ENCODE data around the gene FBL.
"Not testable (repeated sequence)": the region's sequence is repeated elsewhere in the genome, so short reads cannot be mapped to it uniquely, and the experiment has no call there.

Gene FBL

DNA sequence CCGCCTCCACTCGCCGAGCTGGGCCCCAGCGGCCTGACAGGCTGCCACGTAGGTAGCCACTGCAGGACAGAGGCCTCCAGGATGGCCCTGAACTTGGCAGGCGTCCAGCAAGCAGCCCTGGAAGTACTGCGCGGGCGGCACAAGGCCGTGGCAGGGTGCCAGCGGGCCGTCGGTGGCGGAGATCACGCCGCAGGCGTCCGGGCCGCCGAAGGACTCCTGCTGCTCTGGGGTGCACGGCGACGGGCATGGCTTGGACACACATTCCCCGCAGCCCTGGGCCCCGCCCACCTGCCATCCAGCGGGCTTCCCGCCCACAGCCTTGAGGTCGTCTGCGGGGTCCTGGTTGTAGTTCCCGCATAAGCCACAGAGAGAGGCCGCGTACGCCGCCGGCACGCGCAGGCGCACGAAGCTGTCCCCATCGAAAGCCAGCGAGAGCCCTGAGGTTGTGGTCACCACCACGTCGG, 29.3 kb upstream of the FBL start:
- DNase-seq: not testable (repeated sequence)

DNA sequence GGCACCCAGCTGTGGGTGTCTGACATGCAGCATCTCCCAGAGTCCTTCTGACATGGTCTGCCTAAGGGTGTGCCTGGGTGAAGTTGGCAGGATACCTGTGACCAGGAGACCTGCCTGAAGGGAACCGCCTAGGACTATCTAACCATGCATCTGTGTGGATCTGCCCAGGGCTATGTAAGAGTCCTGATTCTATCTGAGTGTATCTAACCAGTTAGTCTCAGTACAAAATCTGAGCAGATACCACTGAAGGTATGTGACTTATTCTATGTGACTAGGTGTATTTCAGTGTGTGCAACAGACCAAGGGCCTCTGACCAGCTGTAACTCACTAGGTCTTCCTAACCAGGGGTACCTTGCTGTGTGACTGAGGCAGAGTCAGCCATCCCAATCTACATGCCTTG, 28.2 kb upstream of the FBL start:
- no peak for DNase-seq

DNA sequence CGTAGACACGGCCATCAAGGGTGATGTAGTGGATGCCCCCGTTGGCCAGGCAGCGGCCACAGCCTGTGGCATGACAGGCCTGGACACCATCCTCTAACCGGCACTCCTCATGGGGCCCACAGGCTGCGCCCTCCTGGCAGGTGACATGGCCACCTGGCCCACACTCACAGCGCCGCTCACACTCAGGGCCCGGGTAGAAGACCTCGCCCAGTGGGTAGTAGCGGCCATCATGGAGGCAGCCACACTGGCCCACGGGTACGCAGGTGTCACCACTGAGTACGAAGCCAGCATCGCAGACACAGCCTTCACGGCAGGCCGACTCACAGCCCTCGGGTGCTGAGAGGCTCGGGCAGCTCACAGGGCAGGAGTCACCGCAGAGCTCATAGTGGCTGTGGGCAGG, 27.2 kb upstream of the FBL start:
- DNase-seq: no peak

DNA sequence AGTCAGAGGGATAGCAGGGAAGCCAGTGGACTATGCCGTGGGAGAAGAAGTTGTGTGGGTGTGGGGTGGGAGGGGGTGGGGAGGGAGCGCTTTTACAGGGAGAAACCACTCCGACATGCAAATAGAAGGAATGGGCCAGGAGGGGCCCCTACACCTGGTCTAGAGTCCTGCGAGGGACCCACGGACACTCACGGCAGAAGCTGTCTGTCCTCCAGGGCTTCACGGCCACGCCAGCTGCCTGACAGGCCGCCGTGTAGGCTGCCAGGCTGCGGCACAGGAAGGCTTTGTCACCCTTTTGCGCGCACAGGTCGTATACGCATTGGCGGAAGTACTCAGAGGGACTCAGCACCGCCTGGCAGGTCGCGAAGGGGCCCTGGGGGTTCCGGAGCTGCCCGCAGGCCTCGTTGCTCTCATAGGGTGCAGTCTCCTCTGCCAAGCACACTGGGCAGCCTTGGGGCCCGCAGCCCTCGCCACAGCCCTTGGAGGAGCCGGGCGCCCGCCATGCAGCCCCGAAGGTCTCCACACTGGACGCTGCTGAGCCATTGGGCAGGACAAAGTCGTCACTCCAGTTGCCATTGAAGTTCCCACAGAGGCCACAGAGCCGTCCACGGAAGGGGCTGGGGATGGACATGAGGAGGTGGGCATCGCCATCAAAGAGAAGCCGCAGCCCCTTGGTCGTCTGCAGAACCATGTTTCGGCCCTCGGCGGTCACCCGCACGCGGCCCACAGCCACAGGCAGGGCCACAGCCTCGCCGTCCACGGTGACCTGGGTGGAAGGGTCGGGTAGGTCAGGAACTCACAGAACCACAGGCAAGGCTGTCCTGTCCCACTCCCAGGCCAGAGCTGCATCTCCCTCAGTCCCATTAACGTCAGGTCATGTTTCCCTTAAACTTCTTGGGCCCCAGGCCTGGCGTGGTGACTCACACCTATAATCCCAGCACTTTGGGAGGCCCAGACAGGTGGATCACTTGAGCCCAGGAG, 26.0 kb upstream of the FBL start:
- DNase-seq: no peak

DNA sequence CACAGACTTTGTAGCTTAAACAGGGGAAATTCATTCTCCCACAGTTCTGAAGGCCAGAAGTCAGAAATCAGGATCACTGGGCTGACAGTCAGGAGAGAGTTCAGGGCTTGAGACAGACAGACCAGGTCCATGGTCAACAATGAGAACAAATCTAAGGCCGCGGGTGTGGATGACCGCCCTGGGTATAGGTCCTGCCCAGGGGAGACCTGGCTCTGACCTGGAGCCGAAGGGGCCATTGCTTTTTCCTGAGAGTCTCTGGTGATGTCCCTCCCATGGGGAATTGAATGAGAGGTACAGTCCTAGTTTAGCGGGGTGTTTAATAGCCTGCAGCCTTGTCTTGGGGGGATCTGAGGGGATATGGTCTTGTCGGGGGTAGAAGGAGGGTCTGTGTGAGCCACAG, 25.2 kb upstream of the FBL start:
- DNase-seq: no peak

DNA sequence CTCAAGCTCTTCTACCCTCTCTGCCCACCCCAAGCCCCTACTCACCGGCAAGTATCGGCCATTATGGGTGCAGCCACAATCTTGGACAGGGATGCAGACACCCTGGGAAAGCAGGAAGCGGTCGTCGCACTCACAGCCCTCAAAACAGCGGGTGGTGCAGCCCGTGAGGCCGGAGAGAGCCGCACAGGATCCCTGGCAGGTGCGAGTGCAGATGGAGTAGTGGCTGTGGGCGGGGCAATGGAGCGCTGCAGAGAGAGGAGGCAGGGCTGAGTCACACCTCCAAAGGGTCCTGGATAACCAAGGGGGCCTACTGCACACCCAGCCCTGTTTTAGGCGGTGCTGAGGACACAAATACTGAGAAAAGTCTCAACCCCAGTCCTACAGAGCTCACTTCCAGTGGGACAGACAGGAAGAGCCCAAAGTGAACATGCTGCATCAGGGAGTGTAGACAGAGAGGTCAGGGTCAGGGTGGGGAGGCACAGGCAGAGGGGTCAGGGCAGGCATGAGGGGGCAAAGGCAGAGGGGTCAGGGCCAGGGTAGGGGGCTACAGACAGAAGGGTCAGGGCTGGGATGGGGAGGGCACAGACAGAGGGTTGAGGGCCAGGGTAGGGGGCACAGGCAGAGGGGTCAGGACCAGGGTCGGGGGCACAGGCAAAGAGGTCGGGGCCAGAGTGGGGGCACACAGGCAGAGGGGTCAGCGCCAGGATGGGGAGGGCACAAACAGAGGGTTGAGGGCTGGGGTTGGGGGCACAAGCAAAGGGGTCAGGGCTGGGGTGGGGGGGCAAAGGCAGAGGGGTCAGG, 24.2 kb upstream of the FBL start:
- DNase-seq: no peak

DNA sequence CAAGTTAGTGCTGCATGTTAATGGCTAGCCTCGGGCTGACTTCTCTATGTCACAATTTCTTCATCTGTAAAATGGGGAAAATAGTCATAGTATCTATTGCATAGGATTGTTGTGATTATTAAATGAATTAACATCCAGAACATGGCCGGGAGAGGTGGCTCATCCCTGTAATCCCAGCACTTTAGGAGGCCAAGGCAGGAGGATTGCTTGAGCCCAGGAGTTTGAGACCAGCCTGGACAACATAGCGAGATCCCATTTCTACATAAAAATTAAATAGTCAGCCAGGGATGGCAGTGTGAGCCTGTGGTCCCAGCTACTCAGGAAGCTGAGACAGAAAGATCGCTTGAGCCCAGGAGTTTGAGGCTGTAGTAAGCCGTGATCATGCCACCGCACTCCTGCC, 21.8 kb upstream of the FBL start:
- no peak for DNase-seq

DNA sequence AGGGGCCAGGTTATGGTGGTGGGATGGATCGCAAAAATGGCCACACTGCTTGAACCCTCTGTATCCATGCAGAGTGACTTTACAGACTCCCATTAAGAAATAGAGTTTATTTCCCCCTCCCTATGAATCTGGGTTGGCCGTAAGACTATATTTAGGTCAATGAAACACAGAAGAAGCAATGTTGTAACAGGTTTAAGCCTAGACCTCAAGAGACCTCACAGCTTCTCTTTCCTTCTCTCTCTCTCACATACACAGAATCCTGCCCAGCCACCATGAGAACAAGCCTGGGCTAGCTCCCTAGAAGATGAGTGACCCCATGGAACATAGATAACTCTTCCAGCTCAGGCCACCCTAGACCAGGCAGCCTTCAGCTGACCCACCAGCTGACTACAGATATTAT, 21.0 kb upstream of the FBL start:
- DNase-seq: no peak

DNA sequence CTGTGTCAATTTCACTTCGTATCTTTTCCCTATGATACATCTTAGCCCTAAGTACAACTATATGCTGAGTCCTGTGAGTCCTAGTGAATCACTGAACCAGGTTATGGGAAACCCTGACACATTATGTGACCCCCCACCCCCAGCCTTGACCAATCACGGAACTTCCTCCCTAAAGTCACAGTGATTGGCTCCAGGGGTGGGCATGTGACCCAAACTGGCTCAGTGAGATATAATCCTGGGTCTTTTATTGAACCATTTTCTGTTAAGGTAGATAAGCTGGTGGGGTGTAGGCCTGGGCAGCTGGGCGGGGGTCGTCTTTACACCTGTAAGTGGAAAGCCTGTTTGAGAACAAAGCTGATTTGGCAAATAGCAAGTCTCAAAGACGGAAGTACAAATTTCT, 19.8 kb upstream of the FBL start:
- no peak for DNase-seq

DNA sequence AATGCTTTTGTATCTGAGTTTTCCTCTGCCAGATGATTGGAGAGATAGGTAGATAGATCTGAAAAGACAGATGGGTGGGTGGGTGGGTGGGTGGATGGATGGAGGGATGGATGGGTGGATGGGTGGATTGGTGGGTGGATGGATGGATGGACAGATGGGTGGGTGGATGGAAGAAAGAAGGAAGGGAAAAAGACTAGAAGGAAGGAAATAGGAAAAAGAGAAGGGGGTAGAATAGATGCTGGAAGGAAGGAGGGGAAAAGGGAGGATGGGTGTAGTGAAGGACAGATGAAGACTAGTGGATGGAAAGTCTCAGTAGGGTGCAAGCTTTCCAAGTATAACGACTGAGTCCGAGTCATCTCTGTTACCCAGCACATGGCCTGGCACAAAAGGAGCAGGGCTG, 19.0 kb upstream of the FBL start:
- DNase-seq: no peak

DNA sequence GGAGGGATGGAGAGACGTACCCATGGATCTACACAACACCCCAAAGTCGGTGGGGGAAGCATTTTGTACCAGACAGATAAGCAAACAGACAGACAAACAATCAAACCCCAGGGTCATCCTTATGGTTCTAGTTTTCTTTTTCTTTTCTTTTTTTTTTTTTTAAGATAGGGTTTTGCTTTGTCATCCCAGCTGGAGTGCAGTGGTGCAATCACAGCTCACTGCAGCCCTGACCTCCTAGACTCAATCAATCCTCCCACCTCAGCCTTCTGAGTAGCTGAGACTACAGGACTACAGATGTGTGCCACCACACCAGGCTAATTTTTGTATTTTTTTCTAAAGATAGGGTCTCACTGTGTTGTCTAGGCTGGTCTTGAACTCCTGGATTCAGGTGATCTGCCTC, 17.9 kb upstream of the FBL start:
- no peak for DNase-seq

DNA sequence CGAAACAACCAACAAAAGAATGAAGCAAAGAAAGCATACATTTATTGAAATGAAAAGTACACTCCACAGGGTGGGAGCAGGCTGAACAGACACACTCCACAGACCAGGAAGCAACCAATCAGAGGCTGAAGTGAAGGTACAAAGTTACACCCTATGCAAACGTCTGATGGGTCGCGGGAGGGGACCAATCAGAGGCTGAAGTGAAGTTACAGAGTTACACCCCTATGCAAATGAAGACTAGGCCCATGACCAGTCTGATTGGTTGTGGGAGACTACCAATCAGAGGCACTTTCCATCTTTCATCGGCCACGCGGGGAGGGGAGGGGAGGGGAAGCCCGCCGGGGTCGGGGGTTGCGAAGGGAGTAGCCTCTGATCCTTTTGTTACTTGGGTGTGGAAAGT, 12.4 kb upstream of the FBL start:
- no peak for DNase-seq

DNA sequence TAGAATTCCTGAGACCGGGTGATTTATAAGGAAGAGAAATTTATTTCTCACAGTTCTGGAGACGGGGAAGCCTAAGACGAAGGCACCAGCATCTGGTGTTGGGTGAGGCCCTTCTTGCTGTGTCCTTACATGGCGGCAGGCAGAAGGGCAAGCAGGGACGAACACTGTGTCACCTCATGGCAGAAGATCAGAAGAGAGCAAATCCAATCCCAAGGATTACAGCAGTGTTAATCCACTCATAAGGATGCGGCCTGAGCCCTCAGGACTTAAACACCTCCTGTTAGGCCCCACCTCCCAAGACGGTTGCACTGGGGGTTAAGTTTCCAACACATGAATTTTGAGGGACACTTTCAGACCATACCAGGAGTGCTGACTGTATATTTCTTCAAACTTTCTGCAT, 6.7 kb upstream of the FBL start:
- no peak for DNase-seq

DNA sequence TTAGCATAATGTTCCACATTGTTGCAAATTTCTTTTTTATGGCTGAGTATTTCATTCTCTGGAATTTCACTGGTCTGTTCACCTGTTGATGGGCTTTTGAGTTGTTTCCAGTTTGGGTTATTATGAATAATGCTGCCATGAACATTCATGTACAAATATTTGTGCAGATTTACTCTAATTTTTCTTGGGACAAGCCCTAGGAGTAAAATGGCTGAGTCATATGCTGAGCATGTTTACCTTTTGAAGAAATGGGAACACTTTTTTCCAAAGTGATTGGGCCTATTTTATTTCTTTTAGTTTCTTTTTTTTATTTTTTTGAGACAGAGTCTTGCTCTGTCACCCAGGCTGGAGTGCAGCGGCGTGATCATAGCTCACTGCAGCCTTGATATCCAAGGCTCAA, 4.7 kb upstream of the FBL start:
- no peak for DNase-seq

DNA sequence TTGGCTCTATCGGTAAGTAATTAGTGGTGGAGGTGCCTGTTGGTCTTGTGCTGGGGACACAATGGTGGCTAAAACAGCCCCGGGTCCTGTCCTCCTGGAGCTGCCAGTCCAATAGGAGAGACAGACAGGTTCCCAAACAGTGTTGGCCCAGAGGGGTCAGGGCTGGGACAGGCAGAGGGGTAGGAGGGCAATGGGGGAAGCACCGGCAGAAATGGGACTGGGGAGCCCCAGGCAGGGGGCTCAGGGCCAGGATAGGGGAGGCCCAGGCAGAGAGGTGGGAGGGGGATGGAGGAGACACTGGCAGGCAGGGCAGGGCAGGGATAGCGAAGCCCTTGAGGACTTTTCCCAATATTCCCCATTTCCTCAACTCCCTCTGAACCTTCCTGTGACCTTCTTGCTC, 2.2 kb upstream of the FBL start:
- no peak for DNase-seq

DNA sequence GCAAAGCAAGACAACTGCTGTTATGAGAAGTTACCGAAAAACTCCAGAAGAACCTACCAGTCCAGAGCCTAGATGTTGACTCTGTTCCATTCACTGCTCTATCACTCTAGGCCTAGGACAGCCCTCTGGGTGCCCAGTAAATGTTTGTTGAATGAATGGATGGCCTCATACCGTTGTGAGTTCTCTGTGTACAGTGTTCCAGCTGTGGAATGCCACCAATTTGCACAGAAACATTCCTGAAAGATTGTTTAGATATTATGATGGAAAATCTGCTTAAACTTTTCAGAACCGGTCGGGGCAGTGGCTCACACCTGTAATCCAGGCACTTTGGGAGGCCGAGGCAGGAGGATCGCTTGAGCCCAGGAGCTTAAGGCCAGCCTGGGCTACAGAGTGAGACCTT, 1.3 kb upstream of the FBL start:
- no peak for DNase-seq

DNA sequence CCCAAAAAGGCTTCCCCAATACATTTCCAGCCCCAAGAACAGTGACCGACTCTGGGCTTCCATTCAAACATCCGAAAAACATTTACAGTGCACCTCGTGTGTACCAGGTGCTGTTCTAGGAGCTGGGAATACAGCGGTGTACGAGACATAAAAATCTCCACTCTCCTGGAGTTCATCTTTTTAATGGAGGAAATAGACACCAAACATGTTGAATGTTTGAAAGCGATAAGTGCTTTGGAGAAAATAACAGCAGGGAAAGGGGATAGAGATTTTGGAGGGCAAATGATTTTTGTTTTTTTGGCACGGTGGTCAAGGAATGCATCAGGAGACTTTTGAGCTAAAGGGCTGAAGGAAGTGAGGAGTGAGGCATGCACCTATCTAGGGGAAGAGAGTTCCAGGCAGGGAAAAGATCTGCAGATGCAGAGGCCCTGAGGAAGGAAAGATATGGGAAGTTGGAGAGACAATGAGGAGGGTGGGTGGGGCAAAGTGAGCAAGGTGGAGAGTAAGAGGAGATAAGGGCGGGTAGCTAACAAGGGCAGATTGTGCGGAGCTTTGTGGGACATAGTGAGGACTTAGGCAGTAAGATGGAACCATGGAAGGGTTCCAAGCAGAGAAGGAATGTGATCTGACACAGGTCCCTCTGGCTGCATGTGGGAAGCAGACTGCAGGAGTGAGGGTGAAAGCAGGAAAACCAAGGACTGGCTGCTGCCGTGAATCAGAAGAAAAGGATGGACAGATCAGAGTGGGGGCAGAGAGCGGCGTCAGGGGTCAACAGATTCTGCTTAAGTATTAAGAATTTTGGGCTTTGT, 703 bp upstream of the FBL start:
- DNase-seq: no peak

DNA sequence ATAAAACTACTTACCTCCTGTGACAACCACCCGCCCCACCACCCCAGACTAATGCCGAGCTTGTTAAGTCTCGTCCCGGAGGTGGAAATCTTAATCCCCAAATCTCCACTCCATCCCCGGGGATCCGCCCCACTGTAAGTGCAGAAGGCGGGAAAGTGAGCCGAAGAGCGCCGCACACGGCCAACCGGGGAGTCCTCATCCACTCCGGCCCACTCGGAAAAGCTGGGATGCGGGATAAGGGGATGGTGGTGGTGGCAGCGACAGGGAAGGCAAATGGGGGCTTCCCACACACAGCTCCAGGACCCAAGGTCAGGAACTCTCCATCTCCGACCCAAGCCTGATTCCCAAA, 621 bp downstream of the FBL start:
- DNase-seq: no peak

DNA sequence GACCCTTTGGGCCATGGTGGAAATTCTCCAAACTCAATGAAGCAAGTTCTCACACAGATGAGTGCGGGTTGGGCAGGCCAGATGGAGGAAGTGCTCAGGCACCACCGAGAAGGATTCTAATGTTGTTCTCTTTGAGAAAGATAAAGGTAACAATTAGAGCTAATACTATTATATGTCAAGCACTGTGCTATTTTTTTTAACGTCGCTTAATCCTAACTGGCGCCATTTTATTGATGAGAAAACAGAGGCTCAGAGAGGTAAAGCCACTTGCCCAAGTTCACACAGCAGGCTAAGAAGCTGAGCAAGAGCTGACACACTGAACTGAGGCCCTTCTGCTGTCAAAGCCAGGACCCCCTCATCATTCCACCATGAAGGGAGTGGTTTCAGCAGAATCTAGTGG, 1.0 kb downstream of the FBL start:
- DNase-seq: no peak

DNA sequence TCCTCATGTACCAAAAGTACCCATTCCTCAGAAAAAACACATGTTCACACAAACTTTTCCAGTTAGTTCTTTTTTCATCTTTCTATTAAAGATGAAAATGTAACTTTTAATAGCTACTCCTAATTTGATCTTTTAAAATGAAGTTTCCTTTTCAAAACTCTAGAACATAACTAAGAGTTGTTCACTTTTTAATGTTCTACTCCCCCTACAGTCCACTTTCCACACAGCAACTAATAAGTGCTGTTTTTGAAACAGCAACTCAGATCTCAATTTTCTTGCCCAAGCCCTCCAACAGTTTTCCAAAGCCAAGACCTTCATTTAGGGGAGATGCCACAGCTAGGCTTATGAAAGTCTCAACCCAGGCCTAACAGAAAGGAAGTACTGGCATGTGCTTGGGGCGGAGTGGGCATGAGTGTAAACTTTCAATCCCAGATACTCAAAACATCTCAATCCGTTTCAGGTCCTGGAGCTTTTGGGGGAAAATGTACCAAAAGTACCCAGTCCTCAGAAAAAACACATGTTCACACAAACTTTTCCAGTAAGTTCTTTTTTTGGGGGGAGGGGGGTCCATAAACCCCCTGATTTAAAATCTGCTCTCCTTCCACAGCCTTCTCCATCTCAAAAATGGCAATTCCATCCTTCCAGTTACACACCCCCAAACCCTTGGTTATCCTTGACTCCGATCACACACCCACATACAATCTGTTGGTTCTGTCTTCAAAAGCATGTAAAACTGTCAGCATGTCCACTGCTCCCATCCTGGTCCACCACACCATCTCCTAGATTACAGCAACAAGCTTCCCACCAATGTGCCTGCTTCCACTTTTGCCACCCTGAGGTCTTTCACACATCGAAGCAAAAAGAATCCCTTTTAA, 2.0 kb downstream of the FBL start:
- DNase-seq: no peak

DNA sequence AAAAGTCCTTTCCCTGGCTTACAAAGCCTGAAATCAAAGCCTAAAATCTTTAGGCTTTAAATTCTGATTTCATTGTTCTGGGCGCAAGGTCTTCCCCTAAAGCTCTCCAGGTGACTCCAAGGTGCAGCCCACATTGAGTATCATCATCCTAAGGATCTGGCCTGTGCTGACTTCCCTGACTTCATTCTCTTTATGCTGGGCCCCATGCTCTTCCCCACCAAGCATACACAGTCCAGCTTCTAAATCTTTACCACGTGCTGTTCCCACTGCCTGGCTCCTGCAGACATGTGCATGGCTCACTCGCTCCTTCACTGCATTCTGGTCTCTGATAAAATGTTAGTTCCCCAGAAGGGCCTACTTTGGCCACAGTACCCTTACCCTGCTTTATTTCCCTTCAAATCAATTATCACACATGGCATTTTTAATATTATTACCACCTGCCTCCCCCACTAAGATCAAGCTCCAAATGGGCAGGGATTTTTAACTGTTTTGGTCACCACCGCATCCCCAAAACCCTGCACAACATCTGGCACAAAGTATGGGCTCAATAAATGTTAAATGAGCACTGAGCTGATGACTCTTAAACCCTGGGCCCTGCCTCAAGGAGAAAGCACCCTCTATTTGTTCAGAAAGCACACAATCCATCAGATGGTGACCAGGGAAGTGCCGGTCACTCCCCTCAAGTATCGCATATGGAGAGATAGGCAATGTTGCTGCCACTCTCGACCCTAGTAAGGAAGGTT, 3.3 kb downstream of the FBL start:
- DNase-seq: no peak

DNA sequence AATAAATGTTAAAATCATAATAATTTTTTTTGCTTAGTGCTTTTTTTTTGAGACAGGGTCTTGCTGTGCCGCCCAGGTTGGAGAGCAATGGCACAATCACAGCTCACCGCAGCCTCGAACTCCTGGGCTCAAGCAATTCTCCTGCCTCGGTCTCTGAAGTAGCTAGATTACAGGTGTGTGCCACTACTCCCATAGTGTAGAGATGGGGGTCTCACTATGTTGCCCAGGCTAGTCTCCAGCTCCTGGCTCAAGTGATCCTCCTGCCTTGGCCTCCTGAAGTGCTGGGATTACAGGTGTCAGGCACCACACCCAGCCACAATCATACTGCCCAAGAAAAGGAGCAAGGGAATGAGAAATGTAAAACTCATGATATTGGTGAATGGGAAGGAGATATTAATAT, 5.1 kb downstream of the FBL start:
- DNase-seq: no peak

Data from activated CD8-positive, alpha-beta memory T cell treated with anti-CD3 and anti-CD28 coated beads, Interleukin-2, amount 50 U/mL, for 4 hours (primary cell).